NCI-H748 treated with DMSO at 0.1 percent for 48 hours (cell line): ENCODE measurements around the gene GPC5.

ENCODE experiments used
- DNase-seq: peaks from one replicate; lab custom pipeline; 2025; lab: John Stamatoyannopoulos, UW

The GPC5 gene

GRCh38 chr13:91710733-91711132 lies 312.3 kb downstream of the GPC5 start:
- DNase-seq: no peak

- DNase-seq: peak; percentile 15
Measured at GRCh38 chr13:91714855-91715254, 316.4 kb downstream of the GPC5 start.

- DNase-seq: no peak
Measured at GRCh38 chr13:91716436-91717065, 318.1 kb downstream of the GPC5 start.

DNA sequence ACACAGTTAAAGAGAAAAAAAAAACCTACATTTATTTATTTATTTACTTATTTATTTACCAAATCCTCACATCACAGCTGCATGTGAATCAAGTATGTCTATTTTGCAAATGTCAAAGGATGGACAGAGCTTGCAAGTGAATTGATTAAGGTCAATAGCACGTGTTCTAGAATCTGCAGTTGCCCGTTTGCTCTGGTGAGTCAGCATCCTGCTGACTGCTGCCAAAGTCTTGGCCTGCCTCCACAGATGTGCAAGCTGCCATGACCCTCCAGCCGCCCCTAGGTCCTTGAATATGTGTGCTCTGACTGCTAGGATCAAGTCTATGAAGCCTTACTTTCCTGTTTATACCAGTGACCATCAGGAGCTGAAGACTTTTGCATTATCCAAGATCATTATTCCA lies 320.6 kb downstream of the GPC5 start:
- DNase-seq: no peak

- no peak for DNase-seq
Measured at GRCh38 chr13:91721413-91721812, 323.0 kb downstream of the GPC5 start.

DNA sequence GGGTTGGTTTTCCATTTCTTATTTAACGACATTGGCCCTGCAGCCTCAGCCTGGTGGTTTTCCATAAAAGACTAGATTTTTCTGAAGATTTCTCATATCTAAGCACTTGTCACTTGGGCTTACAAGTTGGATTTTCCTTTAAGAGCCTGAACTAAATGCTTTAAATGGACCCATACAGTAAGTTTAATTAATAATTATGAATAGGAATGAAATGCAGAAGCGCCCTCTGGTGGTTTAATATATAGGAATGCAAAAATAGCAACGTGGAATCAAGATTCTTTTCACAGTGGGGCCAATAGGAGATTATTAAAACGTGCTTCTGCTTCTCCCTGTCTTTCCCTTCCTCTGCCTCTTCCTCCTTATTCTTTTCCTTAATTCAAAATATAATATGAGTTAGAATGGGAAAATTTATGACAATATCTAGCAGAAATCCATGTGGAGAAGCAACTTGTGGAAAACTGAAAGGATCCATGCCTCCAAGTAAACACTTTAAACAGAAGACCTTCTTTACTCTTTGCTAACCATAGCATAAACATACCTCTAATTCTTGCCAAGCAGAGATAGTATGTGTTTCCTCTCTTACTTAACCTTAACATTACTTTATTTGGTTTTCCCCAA lies 324.0 kb downstream of the GPC5 start:
- peak; percentile 59 for DNase-seq

GRCh38 chr13:91724591-91724990 lies 326.2 kb downstream of the GPC5 start:
- no peak for DNase-seq

DNA sequence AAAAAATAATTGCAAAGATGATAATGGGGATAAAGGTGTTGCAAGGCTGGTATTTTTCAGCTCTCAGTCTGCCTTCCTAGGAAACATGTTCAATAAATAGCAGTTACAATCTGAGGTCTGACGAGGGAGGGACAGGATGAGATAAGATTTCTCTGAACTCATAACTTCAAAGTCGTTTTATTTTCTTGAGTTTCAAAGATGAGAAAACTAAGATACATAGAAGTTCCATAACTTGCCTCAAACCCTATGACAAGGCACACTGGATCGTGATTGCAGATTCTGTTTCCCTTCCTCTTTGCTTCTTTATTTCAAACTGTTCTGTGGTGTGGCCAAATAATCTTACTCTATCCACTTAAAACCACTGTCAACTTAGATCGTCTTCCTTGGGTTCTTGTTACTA lies 327.2 kb downstream of the GPC5 start:
- no peak for DNase-seq

GRCh38 chr13:91726671-91727070 lies 328.2 kb downstream of the GPC5 start:
- no peak for DNase-seq

GRCh38 chr13:91729859-91730258 lies 331.4 kb downstream of the GPC5 start:
- DNase-seq: no peak

DNA sequence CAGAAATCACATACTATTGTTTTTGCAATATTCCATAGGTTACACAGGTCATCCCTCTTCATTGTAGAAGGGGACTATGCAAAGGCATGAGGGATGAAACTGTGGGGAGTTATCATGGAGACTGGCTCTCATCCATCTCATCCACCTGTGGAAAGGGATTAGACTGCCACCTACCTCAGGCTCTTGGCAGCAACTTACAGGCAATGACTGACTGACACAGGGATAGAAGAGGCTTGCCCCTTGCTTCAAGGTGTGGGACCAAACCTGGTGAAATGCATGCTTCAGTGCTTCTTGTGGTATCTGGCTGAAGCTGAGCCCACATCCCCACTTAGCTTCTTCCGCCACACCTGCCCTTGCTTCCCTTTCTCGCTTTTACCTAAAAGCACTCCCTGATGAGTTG lies 341.3 kb downstream of the GPC5 start:
- DNase-seq: no peak

DNA sequence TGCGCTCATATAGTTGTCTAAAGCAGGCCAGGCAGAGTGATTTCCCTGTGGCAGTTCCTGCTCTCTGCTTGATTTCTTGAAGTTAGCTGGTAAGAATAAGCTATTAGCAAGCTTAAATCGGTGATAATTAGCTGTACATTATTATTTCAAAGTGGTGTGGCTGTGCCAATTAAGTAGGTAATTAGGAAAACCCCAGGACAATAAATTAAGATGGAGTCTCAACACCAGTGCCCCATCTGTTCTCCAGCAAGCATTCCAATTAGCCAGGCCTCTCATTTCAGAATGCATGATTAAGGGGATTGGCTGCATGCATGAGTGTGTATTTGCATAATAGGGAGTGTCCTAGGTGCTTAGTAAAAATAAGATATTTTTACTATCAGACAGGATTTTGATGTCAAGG lies 342.3 kb downstream of the GPC5 start:
- no peak for DNase-seq

DNA sequence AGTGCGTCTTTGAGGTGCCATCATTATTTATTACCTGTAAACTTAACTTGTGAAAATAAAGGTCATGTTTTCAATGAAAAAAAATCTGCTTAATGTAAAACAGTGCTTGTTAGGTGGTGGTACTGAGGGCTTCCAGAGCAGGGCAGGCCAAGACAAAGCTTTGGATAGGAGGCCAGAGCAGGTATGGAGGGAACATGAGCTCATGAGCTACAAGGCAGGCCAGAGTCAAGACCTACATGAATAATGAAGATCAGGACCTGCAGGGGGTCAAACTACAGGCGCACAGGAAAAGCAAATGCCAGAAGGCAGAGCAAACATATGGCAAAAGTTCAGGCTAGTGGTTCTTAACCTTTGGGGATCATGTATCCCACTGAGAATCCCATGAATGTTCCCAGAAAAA lies 343.5 kb downstream of the GPC5 start:
- DNase-seq: no peak

- DNase-seq: no peak
Measured at GRCh38 chr13:91744284-91744683, 345.9 kb downstream of the GPC5 start.

GRCh38 chr13:91745967-91746366 lies 347.5 kb downstream of the GPC5 start:
- peak; percentile 55 for DNase-seq

DNA sequence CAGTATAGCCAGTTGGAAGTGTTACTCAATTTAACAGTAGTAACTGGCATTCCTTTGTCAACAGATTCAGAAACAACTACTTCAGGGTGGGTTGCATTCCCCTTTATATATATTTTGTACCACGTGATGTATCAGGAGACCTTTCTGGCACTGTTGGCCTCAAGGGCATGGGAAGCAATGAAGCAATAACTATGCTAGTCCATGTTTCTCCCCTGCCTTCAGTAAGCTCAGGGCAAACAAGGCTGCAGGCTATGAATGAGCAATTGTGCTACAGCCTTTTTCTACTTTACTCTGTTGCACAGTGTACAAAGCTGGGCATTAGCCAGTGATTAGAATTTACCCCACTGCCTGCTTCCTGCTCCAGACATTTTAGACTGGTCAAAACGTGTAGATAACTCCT lies 348.8 kb downstream of the GPC5 start:
- DNase-seq: no peak

GRCh38 chr13:91748416-91749089 lies 350.1 kb downstream of the GPC5 start:
- no peak for DNase-seq

- no peak for DNase-seq
Measured at GRCh38 chr13:91758724-91759123, 360.3 kb downstream of the GPC5 start.

GRCh38 chr13:91762957-91763356 lies 364.5 kb downstream of the GPC5 start:
- DNase-seq: no peak

GRCh38 chr13:91764527-91764926 lies 366.1 kb downstream of the GPC5 start:
- no peak for DNase-seq

- no peak for DNase-seq
Measured at GRCh38 chr13:91767651-91768050, 369.2 kb downstream of the GPC5 start.

DNA sequence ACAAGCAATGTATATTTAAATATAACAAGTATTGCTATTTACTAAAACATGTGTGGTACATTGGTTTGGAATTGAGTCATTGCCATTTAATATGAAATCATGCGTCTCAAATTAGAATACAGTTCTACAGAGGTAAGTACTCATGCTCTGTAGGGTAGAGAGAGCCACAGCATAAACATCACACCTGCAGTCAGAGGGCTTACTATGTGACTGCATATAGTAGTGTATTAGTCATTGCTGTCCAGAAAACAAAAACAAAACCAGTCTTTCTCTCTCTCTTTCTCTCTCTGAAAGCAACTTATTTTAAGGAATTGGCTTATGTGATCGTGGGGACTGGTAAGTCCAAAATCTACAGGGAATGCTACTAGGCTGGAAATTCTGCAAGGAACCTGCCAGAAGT lies 370.3 kb downstream of the GPC5 start:
- no peak for DNase-seq

GRCh38 chr13:91771229-91771628 lies 372.8 kb downstream of the GPC5 start:
- DNase-seq: no peak
